T47D (cell line): Measurements from ENCODE around the gene EFNA5.

Experiments used
- DNase-seq, 2 experiments: peaks; one replicate each; pipeline versions ENCODE4 v3.0.0 to v3.0.0-alpha.2; 2011 to 2012; ENCODE audit warnings: low read depth in 1 of 2, low spot score in 1 of 2
- JUND ChIP-seq: IDR thresholded peaks from 2 replicates; pipeline ENCODE4 v1.6.1; 2012; ENCODE audit warnings: low read depth
- in situ Hi-C: cut with HindIII; loops from 2 replicates; pipeline ENCODE4 v1.10.0; 2016; ENCODE audit warnings: low sequenced_read_pairs, low pct_unique_long_range_greater_than_20kb

The EFNA5 gene

DNA sequence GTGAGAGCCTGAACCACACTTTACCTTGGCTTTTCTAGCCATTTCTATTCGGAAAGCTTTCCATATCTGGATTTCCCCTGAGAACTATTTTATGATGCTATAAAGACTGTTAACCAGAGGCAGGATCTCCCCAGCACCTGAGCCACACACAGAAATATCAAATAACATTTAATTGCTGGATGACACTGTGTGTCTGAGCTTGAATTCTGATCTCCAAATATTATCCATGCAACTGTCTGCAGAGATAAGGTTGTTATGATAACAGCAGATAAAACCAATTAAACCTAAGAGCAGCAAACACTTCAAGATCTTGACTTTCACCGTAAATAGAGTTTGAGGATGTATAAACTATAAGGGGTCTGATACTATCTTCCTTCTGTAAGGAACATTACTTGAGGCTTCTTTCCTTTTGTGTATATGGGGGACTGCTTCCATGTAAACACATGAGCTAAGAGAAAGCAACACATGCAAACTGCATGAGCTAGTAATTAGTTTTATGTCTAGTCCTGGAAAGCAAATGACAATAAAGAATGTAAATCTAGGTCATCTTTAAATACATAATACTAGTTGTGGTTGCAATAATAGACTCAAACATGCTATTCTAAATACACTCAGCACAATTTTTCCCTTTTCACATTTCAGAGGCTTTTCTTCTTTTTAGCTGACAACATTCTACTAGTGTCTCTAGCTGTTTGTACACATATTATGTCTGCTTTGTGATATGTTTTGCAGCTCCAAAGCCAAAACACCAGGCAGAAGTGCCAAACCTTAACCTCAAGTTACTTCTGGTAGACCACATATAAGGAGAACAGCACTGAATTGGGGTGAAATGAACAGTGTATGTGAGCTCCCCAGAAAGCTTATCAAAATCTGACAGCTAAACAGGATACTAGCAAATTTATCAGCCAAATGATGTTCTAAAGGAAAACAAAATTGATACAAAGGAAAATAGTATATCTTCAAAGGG is 136.5 kb downstream of the EFNA5 start:
- TF ChIP-seq JUND: no peak
- DNase-seq: no peak
- in situ Hi-C loops: no loop called here

- in situ Hi-C loops: no loop called here
- no peak for TF ChIP-seq JUND
- no peak for DNase-seq
These were observed 137.8 kb downstream of the EFNA5 start for GRCh38 chr5:107532916-107533315.

- no peak for TF ChIP-seq JUND
- in situ Hi-C loops: no loop called here
- DNase-seq: no peak
These were observed 138.4 kb downstream of the EFNA5 start for GRCh38 chr5:107532169-107532878.

DNA sequence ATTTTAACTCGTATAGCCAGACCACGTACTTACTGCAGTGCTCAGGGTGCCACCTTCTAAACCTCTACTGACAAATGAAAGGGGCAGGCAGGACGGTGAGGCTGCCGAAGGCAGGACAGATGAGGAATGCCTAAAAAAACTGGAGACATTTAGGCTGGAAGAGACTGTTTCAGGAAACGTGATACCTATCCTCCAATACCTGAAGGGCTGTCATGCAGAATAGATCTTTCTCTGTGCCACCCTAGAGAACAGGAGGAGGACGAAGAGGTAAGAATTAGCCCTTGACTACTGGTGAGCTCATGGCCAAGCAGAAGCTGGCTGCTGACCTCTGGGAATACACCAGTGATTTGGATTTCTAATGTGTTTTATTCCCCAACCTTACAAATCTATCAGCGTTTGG is 139.4 kb downstream of the EFNA5 start:
- in situ Hi-C loops: no loop called here
- no peak for DNase-seq
- no peak for TF ChIP-seq JUND

DNA sequence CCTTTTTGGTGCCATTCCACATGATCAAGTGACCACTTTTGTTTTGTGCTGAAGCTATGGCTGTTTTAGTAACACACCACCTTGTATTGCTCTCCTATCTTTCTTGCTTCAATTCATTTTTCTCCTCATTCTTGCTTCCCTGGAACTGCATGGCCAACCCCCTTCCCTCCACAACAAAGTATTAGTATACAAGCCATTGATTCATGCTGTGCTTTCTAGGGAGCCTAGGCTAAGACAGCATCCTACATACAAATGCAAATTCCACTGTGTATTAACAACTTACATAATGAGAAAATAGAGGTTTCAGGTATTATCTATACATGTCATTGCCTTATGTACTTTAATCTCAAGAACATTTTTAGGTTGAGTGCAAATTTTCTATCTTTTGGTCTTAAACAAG is 141.1 kb downstream of the EFNA5 start:
- DNase-seq: no peak
- in situ Hi-C loops: no loop called here
- TF ChIP-seq JUND: no peak

GRCh38 chr5:107526270-107526937 is 144.3 kb downstream of the EFNA5 start:
- no peak for DNase-seq
- no peak for TF ChIP-seq JUND
- in situ Hi-C loops: no loop called here

GRCh38 chr5:107524111-107524510 is 146.6 kb downstream of the EFNA5 start:
- in situ Hi-C loops: no loop called here
- DNase-seq: no peak
- no peak for TF ChIP-seq JUND

- in situ Hi-C loops: no loop called here
- DNase-seq: no peak
- no peak for TF ChIP-seq JUND
These were observed 147.6 kb downstream of the EFNA5 start for GRCh38 chr5:107523029-107523680.

- DNase-seq: no peak
- TF ChIP-seq JUND: no peak
- in situ Hi-C loops: no loop called here
These were observed 148.3 kb downstream of the EFNA5 start for GRCh38 chr5:107522456-107522855.

GRCh38 chr5:107519900-107520354 is 150.8 kb downstream of the EFNA5 start:
- TF ChIP-seq JUND: no peak
- no peak for DNase-seq
- in situ Hi-C loops: no loop called here

DNA sequence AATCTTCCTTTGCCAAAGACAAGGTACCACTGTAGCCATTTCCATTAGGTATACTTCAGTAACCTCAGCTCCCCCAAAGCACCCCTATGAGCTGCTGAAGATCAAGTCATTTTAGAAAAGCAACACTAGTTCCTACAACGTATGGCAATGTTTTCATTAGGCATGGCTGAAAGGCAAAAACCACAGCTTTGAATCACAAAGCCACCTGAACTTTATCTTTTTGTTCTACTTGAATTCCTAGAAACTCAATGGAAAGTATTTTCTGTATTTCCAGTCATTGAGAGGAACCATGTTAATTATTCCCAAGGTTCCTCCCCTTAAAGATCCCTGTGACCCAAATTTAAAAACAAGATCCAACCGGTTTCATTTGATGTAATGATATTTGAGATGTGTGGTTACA is 152.1 kb downstream of the EFNA5 start:
- no peak for TF ChIP-seq JUND
- no peak for DNase-seq
- in situ Hi-C loops: no loop called here

DNA sequence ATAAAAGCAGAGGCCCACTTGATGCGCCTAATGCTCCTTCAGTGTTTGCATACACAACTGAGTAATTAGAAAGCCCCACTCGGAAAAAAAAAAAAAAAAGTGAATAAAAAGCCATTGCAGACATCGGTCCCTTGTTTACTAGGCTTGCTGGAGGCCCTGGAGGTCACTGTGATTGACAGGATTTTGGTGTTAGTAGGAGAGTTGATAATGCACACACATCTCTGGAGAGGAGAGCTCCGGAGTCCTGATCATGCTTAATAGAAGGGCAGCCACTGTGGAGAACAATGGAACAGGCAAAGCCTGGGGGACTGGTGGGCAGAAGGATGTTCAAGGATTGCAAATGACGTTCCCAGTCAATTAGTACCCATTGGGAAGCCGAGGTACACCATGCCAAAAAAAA is 152.5 kb downstream of the EFNA5 start:
- in situ Hi-C loops: no loop called here
- TF ChIP-seq JUND: no peak

More for the DNA sequence above, 152.5 kb downstream of the EFNA5 start:
- no peak for DNase-seq
